HCEC 1CT (cell line): Measurements from ENCODE around the gene MAST4.

ENCODE experiments used
- DNase-seq: peaks from one replicate; pipeline ENCODE4 v3.0.0-alpha.2; 2017

Gene MAST4

GRCh38 chr5:67002832-67003684, 406.9 kb downstream of the MAST4 start:
- no peak for DNase-seq

- DNase-seq = no peak
Measured at GRCh38 chr5:67003685-67003934, 407.4 kb downstream of the MAST4 start.

- DNase-seq = peak; percentile 88
Measured at GRCh38 chr5:67003935-67004729, 407.9 kb downstream of the MAST4 start.

GRCh38 chr5:67004730-67005350, 408.6 kb downstream of the MAST4 start:
- DNase-seq = no peak

GRCh38 chr5:67005737-67006499, 409.7 kb downstream of the MAST4 start:
- no peak for DNase-seq

- DNase-seq = no peak
Measured at GRCh38 chr5:67006500-67006848, 410.3 kb downstream of the MAST4 start.

- no peak for DNase-seq
Measured at GRCh38 chr5:67009028-67009427, 412.8 kb downstream of the MAST4 start.

- peak; percentile 91 for DNase-seq
Measured at GRCh38 chr5:67010684-67011409, 414.7 kb downstream of the MAST4 start.

GRCh38 chr5:67011422-67011821, 415.2 kb downstream of the MAST4 start:
- DNase-seq = no peak

- peak; percentile 36 for DNase-seq
Measured at GRCh38 chr5:67012171-67012570, 416.0 kb downstream of the MAST4 start.

- no peak for DNase-seq
Measured at GRCh38 chr5:67013719-67014118, 417.5 kb downstream of the MAST4 start.

GRCh38 chr5:67014191-67014590, 418.0 kb downstream of the MAST4 start:
- DNase-seq = no peak

- no peak for DNase-seq
Measured at GRCh38 chr5:67014957-67015400, 418.8 kb downstream of the MAST4 start.

GRCh38 chr5:67015541-67016191, 419.5 kb downstream of the MAST4 start:
- peak; percentile 51 for DNase-seq

- DNase-seq = no peak
Measured at GRCh38 chr5:67019065-67019845, 423.1 kb downstream of the MAST4 start.

- no peak for DNase-seq
Measured at GRCh38 chr5:67020096-67020615, 424.0 kb downstream of the MAST4 start.

GRCh38 chr5:67021031-67021430, 424.8 kb downstream of the MAST4 start:
- no peak for DNase-seq

- DNase-seq = no peak
Measured at GRCh38 chr5:67021521-67021920, 425.3 kb downstream of the MAST4 start.

- no peak for DNase-seq
Measured at GRCh38 chr5:67021962-67022361, 425.8 kb downstream of the MAST4 start.

- DNase-seq = no peak
Measured at GRCh38 chr5:67025457-67025856, 429.3 kb downstream of the MAST4 start.

GRCh38 chr5:67026278-67026677, 430.1 kb downstream of the MAST4 start:
- no peak for DNase-seq
